SW480 (cell line): ENCODE measurements around the gene CAPN2.
"Not testable (repeated sequence)": the region's sequence is repeated elsewhere in the genome, so short reads cannot be mapped to it uniquely, and the experiment has no call there.

Source experiments
- DNase-seq: peaks from one replicate; pipeline ENCODE4 v3.0.0-alpha.2; 2016; ENCODE audit warnings: low spot score

CAPN2 gene

GRCh38 chr1:223717123-223717522 lies 4.8 kb downstream of the CAPN2 start:
- no peak for DNase-seq

GRCh38 chr1:223717695-223718363 lies 5.5 kb downstream of the CAPN2 start:
- no peak for DNase-seq

DNA sequence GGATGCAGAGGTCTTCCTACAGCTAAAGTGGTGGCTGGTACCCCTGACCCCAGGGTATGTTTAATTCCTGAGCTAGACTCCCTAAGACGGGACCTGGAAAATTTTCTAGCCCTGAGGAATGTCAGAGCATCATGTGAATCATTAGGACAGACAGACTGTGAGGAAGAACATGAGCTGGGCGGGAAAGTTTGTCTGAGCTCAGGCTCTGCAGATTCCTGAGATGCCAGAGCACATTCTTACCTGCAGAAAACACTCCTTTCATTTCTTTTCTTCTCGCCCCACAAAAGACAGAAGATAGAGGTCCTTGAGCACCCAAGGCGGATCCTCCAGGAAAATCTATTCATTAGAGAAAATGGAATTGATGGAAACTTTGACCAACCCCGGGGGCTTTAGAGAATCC lies 6.5 kb downstream of the CAPN2 start:
- peak; percentile 33 for DNase-seq

DNA sequence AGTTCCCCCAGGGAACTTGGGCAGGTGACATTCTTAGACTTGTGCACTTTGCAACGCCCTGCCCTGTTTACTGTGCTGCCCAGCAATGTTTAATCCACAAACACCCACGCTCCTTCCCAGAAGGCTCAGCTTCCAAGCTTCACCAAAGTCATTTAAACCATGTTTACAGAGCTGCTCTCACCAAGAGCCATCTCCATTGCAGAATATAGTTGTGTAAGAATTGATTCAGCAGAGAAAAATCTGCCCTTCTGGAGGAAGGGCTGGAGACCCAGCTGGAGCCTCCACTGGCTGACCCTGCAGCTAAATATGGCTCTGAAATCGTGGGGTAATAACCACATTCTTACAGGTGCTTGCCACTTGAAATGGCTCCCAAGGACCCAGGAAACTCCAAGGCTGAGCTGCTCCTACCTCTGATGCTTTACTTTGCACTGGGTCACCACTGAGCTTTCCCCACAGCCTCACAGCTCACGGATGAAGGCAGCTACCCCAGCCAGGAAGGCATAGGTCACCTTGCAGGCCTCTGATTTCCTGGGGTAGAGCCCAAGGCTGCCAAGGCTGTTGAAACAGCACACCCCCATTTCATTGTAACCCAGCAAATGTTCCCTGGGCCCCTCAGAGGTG lies 8.7 kb downstream of the CAPN2 start:
- DNase-seq: no peak

DNA sequence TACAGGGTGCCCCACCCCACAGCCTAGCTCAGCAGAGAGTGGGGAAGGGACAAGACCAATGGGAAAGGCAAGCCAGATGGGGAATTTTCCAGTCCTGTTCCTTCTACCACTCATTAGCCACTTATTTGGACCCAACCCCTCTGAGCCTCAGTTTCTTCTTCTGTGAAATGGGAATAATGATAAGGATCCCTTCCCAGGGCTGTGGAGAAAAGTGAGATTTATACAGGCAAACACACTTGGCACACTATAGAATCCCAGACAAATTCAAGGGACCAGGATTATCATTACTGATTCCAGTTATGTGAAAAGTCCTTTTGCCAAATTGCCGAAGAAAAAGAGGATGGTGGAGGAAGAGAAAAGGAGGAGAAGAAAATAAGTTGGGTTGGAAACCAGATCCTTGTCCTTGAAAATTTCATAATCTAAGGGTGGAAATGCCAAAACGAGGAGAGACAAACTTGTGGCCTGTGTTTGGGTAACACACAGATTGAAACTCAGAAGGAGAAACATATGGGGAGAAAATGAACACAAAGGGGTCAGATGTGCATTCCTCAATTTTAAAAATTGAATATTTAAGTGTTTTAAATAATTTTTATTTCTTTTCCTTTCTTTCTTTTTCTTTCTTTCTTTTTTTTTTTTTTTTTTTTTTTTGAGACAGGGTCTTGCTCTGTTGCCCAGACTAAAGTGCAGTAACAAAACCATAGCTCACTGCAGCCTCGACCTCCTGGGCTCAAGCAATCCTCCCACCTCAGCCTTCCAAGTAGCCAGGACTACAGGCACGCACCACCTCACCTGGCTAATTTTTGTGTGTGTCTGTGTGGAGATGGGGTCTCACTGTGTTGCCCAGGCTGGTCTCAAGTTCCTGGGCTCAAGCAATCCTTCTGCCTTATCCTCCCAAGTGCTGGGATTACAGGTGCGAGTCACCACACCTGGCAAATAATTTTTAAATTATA lies 9.6 kb downstream of the CAPN2 start:
- DNase-seq: no peak

- no peak for DNase-seq
Measured at GRCh38 chr1:223723351-223723904, 11.1 kb downstream of the CAPN2 start.

DNA sequence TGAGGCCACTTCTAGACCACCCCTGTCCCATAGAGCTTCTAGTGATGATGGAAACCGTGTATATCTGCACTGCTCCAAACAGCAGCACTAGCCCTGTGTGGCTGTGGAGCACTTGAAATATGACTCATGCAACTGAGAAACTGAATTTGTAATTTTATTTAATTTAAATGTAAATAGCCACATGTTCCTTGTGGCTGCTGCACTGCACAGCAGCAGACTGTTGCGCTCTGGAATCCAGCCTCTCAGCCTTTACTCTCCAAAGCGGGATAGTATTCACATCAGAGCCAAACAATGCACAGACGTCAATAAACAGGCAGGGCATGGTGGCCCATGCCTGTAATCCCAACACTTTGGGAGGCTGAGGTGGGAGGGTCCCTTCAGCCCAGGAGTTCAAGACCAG lies 12.0 kb downstream of the CAPN2 start:
- no peak for DNase-seq

- no peak for DNase-seq
Measured at GRCh38 chr1:223725578-223725977, 13.2 kb downstream of the CAPN2 start.

DNA sequence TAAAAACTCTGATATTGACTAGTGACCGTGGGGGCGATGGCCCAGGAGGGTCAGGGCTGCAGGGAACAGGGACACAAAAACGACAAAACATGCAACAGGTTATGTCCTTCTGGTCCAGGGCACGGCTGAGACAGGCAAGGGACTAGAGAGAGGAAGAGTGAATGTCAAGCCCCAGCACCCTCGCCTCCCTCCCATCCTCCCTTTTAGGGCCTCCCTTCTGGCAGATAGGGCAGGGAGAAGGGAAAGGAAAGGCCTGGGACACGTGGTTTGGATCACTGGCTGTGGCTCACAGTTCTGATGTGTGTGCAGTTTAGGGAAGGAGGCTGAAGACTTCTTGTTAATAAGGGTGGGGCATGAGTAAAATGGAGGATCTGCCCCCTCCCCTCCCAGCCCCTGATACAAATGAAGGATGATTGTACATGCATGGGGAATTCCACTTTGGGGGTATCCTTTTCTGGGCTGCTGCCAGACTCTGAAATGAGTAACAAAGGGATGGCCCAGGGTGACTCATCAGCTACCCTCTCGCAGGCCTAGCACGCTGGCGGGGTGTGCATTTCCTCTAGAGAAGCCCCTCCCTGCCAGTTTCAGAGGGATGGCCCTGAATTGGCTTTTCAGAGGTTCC lies 14.2 kb downstream of the CAPN2 start:
- peak; percentile 86 for DNase-seq

- no peak for DNase-seq
Measured at GRCh38 chr1:223727541-223727940, 15.2 kb downstream of the CAPN2 start.

DNA sequence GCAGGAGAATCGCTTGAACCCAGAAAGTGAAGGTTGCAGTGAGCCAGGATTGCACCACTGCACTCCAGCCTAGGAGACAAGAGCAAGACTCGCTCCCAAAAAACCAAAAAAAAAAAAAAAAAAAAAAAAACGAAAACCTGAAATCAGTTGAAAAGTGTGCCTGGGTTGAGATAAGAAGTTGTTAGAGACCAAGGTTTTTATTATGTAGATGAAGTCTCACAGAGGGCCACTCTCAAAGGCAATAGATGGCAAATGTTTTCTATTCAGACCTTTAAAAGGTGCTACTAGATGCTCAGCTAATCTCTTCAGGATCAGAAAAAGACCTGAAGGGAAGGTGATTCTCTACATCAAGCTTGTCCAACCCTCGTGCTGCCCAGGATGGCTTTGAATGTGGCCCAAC lies 17.6 kb downstream of the CAPN2 start:
- no peak for DNase-seq

- no peak for DNase-seq
Measured at GRCh38 chr1:223730479-223731132, 18.3 kb downstream of the CAPN2 start.

GRCh38 chr1:223731133-223731770 lies 18.9 kb downstream of the CAPN2 start:
- DNase-seq: no peak

- no peak for DNase-seq
Measured at GRCh38 chr1:223732993-223733798, 20.9 kb downstream of the CAPN2 start.

DNA sequence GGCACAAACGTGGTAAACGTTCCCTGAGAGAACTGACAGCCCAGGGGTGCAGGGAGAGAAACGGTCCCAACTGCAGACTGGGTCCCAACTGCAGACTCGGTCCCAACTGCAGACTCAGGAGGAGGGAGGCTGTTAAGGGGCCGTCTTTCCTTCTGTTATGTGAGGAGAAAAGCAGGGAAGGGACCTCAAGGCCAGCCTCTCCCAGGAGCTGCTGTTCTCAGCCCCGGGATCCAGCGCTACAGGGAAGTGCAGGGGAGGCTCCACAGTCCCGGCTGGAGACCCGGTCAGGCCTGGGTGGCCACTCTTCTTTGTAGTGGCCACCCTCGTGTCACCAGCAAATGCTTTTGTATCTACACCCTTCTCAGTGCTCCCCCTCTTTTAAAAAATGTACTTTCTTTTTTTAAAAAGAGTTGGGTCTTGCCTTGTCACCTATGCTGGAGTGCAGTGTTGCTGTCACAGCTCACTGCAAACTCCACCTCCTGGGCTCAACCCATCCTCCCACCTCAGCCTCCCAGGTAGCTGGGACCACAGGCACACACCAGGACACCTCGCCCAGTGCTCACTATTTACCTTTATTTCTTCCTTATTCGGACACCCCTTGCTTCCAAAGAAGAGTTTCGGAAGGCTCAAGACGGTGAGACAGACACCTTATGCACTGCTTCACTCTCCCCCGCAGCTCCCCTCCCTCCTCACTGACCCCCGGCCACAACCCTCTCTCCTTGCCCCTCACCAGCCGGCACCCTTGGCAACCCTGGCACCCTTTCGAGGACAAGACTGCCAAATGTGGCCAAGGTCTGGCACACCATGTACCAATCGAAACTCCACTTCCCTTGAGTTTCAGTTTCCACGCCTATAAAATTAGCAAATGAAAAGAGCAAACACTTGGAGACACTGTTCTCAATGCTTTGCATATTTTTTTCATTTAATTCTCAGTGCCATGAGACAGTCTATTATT lies 21.8 kb downstream of the CAPN2 start:
- DNase-seq: no peak

GRCh38 chr1:223736638-223737037 lies 24.3 kb downstream of the CAPN2 start:
- not testable (repeated sequence) for DNase-seq

DNA sequence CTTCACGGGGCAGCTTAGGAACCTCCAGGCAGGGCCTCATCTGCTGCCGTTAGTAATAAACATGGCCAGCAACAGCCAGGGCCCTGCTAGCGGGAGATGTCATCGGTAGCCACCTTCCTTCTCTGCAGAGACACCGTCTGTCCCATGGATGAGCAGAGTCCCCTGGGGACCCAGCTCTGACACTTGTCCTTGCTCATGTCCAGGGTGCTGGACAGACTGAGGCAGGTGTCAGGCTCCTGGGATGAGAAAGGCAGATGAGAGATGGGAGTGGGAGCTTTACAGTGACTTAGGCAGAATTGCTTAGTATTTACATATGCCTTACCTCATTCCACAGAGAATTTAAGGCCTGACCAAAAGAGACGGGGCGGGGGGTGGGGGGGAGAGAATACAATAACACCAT lies 25.0 kb downstream of the CAPN2 start:
- DNase-seq: no peak

DNA sequence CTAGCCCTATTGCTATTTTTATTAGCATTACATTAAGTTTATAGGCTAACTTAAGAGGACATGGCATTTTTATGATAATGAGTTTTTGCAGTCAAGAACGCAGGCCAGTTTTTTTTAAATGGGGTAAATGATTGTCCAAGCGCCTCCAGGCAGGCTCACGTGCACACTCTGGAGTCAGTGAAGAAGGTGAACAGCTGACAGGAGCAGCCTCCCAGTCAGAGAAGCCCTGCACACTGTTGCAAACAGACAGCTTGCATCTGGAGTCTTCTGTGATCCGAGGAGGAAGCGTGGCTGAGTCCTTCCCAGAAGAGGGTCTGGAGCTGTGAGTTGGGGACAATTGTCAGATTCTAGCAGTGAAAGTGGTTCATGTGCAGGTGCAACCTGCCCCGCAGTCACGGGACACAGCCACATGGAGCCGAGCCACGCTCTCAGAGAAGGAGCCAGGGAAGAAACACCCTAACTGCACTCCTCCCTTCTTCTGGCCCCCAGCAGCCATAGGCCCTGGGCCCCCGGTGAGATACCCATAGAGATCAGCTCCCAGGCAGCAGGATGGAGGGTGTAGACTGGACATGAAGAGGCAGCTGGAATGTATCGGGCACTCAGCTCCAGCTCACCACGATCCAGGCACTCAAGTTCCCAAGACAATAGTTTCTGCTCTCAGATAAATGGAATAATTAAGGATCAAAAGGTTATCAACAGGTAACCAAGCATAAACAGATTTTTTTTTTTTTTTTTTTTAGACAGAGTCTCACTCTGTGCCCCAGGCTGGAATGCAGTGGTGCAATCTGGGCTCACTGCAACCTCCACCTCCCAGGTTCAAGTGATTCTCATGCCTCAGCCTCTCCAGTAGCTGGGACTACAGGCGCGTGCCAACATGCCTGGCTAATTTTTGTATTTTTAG lies 26.4 kb downstream of the CAPN2 start:
- no peak for DNase-seq
